ENCODE results near the gene ARHGAP24.
"Not testable (repeated sequence)": the region's sequence is repeated elsewhere in the genome, so short reads cannot be mapped to it uniquely, and the experiment has no call there.

ARHGAP24 gene

DNA sequence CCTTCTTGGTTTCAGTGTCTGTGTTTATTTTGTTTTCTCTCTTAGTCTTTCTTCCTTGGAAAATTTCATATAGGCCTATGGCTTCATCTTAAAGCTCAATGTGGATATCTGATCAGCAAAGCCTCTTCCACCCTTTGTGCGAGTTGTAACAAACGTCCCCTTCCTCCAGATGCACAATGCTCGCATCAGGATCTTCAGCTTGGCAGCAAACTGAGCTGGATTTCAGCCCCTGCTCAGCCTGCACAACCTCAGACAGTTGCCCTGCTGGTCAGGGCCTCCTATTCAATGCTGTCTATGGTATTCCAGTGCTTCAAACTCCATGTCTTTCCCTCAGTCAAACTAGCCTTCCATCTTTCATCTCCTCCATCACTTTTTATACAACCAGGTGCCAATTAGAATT, 309.4 kb downstream of the ARHGAP24 start:
- no peak for DNase-seq

DNA sequence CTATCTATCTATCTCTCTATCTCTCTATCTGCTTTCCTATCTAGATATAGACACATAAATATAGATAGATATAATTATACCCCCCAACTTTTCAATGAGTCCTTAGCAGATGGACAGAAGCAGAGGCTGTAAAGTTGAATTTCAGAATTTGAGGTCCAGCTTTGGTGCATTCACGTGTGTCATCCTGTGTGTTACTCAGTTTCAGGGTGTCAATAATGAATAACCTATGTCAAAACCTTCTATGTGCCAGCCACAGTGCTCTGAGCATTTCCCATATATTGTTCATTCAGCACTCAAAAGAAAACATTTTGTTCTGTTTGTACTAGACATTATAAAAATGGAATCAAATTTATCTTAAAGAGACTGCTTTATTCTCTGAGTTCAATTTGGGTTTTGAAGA, 310.0 kb downstream of the ARHGAP24 start:
- DNase-seq: no peak

DNA sequence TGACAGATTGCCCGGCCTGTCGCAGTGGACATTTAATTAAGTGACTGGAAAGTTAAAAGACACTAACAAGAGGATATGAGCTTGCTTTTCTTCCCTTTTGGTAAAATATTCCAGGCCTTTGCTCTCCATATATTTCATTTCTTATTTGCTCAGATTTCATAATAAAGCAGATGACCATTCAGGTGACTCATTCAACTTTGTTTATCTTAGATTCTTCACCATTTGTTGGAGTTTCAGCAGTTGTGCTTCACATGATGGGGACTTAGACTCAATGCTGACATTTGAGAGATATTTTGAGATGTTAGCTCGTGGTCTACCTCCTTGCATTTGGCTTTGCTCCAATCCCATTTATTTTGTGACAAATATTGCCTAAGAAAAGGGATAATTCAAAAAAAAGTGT, 312.2 kb downstream of the ARHGAP24 start:
- no peak for DNase-seq

DNA sequence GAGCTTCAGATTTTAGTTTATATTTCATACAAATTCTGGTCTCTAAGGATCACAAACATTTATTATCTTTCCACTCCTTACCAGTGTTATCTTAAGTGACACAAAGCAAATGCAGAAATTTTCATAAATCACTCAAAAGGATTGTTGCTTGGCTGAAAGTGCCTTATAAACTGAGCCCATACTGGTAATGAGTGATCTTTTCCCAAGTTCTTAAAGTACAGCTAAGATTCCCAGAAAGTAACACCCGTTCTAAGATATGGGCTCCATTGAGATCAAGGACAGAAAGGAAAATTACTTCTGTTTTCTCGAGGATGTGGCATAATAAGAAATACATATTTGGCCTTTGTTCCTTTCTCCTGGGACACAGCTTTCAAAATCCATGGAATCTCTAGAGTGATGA, 313.7 kb downstream of the ARHGAP24 start:
- DNase-seq: no peak

DNA sequence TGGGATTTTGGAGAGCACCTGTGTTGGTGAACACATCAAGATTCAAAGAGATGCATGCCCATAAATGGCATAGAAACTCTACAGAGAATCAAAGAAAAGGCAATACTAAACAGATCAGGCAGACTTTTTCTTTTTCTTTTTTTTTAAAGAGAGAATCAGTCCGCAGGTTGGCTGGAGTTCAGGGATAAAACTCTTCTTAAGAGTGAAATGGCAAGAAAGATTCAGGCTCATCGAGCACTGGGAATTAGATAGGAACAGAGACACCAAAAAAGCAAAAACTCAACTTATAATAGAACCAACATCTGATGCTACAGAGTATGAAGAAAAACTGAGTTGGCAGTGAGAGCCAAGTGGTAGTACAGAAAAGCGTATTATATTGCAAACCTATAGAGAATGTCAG, 314.3 kb downstream of the ARHGAP24 start:
- no peak for DNase-seq

DNA sequence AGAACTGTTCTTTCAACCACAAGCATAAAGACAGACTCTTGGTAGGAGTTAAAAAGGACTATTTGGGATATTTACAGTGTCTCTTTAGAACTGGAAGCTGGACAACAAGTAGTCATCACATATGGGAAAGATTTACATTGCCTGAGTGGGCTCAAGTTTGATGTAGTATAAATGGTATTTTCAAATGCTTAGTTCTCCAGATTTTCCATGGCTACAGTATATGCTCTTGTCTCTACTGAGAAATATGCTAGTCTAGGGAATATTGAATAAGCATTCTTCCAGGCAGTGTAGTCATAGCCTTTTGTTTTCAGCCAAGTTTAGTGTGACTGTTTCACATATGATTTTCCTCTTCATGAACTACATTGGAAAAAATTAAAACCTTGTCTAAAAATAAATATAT, 315.6 kb downstream of the ARHGAP24 start:
- no peak for DNase-seq

DNA sequence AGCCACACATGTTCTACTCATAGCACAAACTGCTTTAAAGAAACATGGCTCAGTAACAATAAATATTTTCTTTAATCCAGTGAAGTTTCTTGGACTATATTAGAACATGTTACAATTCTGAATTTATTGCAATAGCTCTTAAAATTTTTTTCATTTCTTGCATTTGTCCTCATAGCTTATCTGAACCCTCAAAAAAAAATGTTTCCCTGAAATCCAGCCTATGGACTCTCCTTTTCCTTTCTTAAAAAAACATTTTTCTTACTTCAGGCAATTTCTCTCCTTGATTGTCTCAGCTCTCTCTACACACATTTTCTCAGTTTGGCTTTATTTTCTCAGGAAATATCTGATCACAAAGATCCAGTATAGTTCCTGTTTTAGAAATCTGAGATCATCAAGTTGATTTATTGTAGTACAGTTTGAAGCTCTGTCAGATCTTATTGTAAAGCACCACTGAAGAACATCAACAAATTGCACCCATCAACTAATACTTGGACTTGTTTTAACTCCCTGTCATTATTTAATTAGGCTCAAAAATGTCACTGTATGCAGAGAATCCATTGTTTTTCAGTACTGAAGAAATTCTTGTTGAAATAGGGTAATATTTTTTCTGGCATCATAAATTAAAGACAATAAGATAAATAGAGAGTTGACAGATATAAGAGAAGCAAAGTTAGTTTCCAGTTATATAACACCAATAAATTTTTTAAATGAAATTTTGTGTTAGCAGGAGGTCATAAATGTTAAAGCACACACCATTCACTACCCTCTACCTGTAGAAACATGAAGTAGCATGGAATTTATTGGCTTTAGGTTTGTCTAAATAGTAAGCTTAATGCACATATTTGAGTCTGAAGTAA, 317.7 kb downstream of the ARHGAP24 start:
- DNase-seq: no peak

DNA sequence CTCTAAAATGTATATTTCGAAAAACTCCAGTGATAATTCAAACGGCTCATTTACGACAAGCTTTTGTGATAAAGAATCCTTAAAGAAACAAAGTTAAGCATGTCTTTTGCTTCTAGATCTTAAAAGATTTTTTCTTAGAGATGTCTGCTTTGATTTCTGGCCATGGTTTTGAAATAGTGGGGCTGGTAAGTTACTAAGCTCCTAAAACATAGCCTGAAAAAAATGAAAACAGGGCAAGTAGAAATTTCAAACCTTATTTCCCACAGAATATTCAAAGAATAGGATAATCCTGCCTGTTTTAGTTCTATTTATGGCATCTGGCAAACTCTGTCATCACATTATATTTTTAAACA, 318.3 kb downstream of the ARHGAP24 start:
- no peak for DNase-seq

DNA sequence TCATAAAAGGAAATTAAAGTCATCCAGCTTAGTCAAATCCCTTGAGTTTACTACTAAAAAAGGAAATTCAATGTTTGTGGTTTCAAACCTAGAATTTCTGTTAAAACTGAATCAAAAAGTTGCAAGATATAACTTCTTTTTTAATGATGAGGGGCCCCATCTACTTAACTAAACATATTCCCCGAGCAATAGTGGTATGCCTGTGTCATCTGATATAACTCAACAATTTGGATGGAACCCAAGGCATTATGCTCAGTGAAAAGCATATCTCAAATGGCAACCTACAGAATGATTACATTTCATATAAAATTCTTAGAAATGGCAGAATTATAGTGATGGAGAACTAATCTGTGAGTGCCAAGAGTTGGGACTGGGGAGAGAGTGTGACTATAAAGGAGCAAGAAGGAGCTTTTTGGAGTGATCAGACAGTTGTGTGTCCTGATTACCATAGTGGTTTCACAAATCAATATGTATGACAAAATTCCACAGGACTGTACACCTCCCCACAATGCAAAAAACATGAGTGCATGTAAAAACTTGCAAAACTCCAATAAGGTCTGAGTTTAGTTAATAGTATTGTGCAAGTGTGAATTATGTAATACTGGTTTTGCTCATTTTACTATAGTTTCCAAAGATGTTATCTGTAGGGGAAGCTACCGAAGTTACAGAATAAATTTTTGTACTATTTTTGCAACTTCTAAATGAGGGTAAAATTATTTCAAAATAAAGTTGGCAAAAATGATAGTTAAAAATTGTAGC, 323.2 kb downstream of the ARHGAP24 start:
- no peak for DNase-seq

DNA sequence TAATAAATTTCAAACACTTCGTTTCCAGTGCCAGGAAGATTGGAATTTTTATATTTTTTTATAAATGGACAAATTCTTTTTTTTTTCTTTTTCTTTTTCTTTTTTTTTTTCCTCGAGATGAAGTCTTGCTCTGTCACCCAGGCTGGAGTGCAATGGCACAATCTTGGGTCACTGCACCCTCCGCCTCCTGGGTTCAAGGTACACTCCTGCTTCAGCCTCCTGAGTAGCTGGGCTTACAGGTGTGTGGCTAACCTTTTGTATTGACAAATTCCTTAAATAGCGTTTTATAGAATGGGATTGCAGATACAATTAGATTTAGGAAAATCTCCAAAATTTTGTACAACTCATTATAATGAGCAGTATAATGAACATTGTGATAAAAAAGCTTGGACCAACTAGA, 328.9 kb downstream of the ARHGAP24 start:
- no peak for DNase-seq

DNA sequence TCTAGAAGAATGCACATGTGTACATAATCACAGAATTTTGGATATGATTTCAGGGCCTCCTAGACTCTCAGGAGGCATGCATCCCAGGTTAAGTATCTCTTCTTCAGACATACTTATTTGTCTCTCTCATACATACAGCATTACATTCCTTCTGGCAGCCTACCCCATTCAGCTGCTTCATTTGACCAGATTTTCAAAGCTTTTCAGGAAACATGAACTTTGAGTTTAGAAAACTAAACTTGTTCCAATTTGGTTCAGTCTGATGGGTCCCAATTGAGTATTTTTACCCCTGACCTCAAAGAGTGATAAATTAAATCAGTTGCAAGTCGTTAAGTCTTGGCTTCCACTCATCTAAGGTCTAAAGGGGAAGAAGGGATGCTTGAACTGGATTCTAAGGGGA, 330.9 kb downstream of the ARHGAP24 start:
- DNase-seq: no peak

DNA sequence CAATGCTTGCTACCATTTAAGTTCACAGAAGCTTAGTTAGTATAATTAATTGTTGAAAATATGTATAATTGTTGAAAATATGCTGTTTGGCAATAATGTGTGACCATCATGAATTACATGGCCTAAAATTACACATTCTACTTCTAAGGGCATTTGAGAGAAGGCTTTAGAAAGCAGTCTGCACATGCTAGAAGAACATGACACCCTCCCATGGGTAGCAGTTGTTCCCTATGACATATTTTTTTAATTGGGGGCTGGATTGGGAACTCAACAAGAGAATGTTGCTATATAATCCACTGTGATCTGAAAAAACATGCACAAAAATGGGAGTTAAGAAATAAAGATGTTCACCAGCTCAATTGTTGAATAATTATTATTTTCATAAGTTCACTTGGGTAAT, 331.4 kb downstream of the ARHGAP24 start:
- no peak for DNase-seq

DNA sequence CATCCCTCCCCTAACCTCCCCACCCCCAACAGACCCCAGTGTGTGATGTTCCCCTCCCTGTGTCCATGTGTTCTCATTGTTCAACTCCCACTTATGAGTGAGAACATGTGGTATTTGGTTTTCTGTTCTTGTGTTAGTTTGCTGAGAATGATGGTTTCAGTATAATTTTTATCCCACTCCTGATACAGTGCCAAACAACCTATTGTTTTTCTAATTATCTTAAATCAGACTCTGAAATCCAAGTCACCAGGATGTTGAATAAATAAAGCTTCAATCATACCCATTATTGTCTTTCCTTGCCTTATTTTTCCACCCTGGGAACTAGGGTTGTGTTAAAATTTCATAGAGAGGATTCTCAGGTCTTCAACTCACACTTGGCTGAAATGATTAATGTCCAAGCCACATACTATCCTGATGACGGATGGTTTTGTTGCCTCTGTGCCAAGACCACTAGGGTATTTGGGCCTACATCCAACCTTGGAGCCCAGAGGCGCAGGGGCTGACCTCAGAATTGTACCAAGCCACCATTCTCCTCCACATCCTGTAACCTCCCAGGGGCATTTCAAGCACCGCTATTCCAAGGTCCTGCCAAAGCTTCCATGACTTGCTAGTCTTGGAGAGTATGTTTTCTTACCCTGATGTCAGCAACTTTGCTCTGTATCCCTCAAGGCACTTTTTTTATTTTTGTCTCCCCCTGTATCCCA, 332.4 kb downstream of the ARHGAP24 start:
- no peak for DNase-seq

DNA sequence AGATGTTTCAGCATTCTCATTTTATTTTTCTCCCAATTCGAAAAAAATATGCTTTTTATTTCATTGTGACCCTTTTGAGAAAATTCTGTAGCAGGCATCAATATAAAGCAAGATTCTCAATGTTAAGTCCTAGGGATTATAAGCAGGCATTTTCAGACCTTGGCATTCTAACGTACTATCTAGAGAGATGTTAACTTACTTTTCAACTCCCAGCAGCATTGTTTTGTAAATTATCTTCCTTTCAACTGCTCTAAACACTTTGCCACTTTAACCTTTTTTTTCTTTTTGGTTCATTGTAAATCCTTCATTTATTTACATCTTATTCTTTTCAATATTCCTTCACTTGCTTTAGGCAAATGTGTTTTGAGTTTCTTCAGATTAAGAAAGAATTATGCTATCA, 333.2 kb downstream of the ARHGAP24 start:
- DNase-seq: no peak

DNA sequence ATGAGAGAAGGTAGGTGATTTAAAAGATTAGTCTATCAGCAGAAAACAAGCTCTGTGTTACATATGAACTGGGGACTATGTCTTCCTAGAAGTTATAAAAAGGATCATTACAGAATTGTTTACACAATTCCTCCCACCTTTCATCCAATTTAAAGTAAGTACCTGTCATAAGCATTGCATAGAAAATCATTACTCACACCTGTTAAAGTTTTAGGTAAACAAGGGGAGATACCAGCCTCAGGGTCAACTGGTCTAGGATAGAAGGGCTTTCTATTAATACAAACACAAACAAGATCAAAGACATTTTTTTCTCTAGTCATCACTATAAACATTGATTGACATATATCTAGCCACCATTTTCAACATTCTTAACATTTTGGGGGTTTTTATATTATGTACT, 333.9 kb downstream of the ARHGAP24 start:
- DNase-seq: no peak

DNA sequence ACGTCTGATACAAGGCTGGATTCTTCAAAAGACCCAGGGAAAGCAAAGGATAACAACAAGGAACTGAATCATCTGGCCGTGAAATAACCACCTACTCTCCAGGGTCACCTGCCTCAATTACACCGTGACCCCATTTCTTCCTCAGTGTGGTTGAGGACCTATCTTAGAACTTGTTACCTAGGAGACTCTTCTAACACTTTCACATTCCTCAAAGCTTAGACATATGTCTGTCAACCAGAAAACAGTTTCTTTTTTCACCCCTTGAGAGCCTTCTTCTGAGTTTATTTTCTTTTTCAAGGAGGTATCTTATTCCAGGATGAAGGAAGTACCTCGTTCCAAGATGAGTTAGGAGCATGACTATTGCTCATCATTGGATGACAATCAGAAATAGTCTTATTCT, 337.8 kb downstream of the ARHGAP24 start:
- DNase-seq: no peak

DNA sequence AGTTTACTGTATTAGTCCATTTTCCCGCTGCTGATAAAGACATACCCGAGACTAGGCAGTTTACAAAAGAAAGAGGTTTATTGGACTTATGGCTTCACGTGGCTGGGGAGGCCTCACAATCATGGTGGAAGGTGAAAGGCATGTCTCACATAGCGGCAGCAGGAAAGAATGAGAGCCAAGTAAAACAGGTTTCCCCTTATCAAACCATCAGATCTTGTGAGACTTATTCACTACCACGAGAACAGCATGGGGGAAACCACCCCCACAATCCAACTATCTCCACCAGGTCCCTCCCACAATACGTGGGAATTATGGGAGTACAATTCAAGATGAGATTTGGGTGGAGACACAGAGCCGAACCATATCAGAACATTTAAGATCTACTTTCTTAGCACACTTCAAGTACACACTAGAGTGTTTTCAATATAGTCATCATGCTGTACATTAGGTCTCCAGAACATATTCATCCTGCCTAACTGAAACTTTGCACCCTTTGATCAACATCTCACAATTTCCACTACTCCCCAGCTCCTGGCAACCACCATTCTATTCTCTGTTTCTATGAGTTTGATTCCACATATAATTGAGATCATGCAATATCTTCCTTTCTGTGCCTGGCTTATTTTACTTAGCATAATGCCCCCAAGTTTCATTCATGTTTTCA, 341.0 kb downstream of the ARHGAP24 start:
- no peak for DNase-seq

DNA sequence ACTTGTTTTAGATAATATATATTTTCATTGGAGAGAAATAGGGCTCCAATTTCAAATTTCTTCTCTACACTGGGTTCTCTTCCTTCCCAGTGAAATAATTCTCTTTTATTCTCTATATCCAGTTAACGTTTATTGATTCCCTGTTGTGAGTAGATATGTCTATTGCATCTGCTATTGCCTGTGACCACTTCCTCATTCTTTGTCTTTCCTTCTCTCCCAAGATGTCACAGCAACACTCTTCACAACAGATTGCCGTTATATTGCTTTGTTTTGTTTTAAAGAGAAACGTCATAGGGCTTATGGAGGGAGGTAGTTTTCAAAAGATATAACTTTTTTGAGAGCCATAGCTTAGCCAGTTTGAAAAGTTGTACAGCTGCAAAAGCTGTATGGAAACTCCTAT, 343.8 kb downstream of the ARHGAP24 start:
- no peak for DNase-seq

DNA sequence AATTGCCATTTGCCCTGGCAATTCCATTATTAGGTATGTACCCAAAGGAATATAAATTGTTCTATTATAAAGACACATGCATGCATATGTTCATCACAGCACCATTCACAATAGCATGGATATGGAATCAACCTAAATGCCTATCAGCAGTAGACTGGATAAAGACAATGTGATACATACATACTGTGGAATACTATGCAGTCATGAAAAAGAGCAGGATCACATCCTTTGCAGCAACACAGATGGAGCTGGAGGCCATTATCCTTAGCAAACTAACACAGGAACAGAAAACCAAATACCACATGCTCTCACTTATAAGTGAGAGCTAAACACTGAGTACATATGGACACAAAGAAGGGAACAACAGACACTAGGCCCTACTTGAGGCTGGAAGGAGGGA, 345.2 kb downstream of the ARHGAP24 start:
- DNase-seq: not testable (repeated sequence)

DNA sequence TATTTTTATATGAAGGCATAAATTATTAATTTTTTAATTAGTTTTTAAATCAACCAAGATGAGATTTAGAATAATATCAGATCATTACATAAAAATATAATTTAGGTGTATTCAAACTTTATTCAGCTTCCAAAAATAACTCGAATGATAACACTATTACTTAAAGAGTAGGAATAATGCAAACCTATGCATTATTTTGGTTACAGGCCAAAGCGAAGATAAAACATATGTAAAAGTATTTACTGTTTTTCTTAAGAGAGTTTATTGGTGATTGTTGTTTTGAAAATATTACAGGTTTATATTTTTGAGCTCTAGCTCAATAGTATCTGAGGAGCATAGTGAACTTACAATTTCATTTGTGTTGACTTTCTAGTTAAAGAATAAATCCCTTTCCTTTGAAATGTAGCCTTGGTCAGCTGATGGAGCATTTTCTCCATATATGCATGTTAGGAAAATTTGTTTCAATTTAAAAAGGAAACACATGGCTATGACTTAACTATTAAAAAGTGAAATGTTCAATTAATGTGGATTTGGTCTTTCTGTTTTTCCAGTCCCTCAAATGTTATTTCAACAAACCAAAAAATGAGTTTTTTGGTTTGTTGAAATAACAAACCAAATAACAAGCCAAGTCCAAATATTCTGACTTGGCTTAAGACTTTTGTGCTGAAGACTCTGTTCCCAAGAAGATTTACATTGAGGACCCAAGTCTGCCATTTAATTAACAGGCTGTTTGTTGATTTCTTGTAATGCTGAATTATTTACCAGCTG, 346.9 kb downstream of the ARHGAP24 start:
- DNase-seq: no peak

DNA sequence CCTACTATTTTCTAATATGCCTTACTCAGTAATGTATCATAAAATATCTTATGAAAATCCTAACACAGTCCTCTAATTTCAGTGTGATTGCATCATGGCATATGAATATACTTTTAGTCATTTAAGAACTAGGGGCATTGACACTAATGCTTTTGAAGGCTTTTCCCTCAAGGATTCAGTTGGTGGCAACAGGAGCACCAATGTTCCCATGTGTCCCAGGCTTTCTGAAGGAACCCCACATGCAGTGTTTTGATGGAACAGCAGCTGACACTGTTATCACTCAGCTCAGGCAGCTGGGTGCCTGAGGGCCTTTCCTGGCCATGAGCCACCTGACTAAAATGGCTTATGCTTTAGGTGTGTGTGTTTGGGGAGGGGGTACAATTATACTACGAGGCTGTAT, 348.3 kb downstream of the ARHGAP24 start:
- DNase-seq: no peak

DNA sequence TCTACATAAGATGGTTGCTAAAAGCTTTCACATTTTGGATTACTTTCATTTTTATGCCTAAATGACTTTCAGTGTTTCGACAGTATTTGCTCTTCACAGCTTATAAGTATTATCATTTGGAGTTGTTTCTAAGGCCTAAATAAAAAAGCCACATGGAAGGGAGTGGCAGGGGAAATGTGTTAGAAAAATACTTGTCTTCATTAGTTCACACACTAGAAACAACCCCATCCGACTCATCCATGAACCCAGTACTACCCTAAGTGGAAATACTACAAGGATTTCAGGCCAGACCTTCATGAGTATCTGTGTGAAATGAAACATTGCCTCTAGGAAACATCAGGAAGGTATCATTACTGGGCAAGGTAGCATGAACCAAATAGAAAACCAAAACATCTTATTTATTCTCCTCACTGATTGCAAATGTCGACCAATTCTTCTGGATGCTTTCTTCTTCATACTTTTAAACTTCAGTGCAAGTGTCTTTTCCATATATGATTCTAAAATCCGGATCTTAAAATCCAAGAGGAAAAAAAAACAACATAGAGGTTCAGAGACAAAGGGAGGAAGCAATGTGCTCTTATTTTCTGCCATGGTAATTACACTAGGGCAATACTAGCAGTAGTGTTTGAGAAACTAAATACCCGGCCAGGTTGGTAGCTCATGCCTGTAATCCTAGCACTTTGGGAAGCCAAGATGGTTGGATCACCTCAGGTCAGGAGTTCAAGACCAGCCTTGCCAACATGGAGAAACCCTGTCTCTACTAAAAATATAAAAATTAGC, 349.4 kb downstream of the ARHGAP24 start:
- no peak for DNase-seq
